ENCODE data around the gene INHBE. TPM values are rescaled to one million over a fixed set of nuclear protein-coding genes. Genes with fewer than 3 reads are reported as not detected.
"Not testable (repeated sequence)": the region's sequence is repeated elsewhere in the genome, so short reads cannot be mapped to it uniquely, and the experiment has no call there.

Gene INHBE
- total RNA-seq, 1 donor from 2014 or later: 0.27 TPM

DNA sequence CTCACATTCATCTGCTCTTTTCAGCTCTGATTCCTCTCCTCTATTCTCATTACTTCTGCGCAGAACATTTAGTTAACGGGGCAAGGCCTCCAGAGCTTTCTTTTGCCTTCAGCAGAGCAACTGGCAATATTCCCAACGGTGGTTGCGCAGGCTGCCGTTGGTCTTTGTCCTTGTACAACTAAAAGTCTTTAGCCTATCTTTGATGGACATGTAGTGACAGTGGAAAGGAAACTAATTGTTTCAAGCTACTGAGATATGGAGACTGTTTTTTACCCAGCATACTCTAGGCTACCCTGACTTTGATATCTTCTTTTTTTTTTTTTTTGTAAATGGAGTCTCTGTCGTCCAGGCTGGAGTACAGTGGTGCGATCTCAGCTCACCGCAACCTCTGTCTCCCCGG is 36.9 kb upstream of the INHBE start:
- Mint-ChIP-seq H3K9me3 (no peaks in the 10 kb centered on the region), H3K36me3 (peaks cover 20% of the 10 kb centered on the region), H3K4me1 (ENCODE audit: unreplicated experiment) (peaks cover 18% of the 10 kb centered on the region), H3K27ac (no peak overlapping the region), H3K27me3 (no peaks in the 10 kb centered on the region), H3K4me3 (no peak overlapping the region)
- no peak for DNase-seq (ENCODE audit: extremely low spot score, unreplicated experiment)
- TF ChIP-seq, protein P1, sequence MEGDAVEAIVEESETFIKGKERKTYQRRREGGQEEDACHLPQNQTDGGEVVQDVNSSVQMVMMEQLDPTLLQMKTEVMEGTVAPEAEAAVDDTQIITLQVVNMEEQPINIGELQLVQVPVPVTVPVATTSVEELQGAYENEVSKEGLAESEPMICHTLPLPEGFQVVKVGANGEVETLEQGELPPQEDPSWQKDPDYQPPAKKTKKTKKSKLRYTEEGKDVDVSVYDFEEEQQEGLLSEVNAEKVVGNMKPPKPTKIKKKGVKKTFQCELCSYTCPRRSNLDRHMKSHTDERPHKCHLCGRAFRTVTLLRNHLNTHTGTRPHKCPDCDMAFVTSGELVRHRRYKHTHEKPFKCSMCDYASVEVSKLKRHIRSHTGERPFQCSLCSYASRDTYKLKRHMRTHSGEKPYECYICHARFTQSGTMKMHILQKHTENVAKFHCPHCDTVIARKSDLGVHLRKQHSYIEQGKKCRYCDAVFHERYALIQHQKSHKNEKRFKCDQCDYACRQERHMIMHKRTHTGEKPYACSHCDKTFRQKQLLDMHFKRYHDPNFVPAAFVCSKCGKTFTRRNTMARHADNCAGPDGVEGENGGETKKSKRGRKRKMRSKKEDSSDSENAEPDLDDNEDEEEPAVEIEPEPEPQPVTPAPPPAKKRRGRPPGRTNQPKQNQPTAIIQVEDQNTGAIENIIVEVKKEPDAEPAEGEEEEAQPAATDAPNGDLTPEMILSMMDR (conservative IDR thresholded peaks at IDR 0.05): no peak

DNA sequence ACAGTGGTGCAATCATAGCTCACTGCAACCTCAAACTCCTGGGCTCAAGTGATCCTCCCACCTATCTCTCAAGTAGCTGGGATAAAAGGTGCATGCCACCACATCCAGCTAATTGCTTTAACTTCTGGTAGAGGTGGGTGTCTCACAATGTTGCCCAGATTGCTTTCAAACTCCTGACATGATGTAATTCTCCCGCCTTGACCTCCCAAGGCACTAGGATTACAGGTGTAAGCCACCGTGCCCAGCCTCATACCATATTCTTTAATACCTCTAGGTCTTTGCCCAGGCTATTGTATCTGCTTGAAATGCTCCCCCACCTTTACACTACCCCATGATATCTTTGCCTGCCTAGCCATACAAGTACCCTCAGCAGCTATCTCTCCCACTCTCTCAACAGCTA is 35.6 kb upstream of the INHBE start:
- Mint-ChIP-seq H3K9me3 (no peaks in the 10 kb centered on the region), H3K27ac (no peak overlapping the region), H3K27me3 (no peaks in the 10 kb centered on the region), H3K4me3 (no peak overlapping the region), H3K4me1 (ENCODE audit: unreplicated experiment) (peaks cover 18% of the 10 kb centered on the region), H3K36me3 (peaks cover 23% of the 10 kb centered on the region)
- no peak for DNase-seq (ENCODE audit: extremely low spot score, unreplicated experiment)
- TF ChIP-seq, protein P1 (conservative IDR thresholded peaks at IDR 0.05): no peak

DNA sequence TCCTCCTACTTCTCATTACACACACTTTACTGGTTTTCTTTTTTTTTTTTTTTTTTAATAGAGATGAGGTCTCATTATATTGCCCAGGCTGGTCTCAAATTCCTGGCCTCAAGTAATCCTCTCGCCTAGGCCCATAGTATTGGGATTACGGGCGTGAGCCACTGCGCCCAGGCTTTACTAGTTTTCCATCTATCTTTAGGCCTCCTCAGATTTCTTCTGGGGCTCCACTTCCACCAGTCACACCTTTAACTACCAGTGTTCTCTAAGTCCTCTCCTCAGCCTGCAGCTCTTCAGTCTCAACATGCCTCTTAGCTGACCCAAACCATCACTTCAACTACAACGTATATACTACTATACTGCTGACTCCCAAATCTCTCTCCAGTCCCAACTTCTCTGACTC is 34.6 kb upstream of the INHBE start:
- H3K27me3 Mint-ChIP-seq: no peaks in the 10 kb centered on the region
- peaks cover 18% of the 10 kb centered on the region for H3K4me1 Mint-ChIP-seq (ENCODE audit: unreplicated experiment)
- TF ChIP-seq, protein P1 (conservative IDR thresholded peaks at IDR 0.05): no peak
- H3K27ac Mint-ChIP-seq: no peak overlapping the region
- no peaks in the 10 kb centered on the region for H3K9me3 Mint-ChIP-seq
- no peak for DNase-seq (ENCODE audit: extremely low spot score, unreplicated experiment)
- no peak overlapping the region for H3K4me3 Mint-ChIP-seq
- H3K36me3 Mint-ChIP-seq: peaks cover 25% of the 10 kb centered on the region

DNA sequence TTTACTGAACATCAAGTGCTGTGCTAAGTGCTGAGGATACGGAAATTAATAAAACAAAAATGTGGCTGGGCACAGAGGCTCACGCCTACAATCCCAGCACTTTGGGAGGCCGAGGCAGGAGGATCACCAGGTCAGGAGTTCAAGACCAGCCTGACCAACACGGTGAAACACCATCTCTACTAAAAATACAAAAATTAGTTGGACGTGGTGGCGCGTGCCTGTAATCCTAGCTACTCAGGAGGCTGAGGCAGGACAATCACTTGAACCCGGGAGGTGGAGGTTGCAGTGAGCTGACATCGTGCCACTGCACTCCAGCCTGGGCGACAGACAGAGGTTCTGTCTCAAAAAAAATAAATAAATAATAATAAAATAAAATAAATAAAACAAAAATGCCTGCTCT is 28.2 kb upstream of the INHBE start:
- Mint-ChIP-seq H3K4me1 (ENCODE audit: unreplicated experiment) (peaks cover 19% of the 10 kb centered on the region), H3K36me3 (peaks cover 22% of the 10 kb centered on the region)
- not testable (repeated sequence) for H3K27me3 Mint-ChIP-seq; H3K4me3 Mint-ChIP-seq; H3K9me3 Mint-ChIP-seq; DNase-seq (ENCODE audit: extremely low spot score, unreplicated experiment); H3K27ac Mint-ChIP-seq

DNA sequence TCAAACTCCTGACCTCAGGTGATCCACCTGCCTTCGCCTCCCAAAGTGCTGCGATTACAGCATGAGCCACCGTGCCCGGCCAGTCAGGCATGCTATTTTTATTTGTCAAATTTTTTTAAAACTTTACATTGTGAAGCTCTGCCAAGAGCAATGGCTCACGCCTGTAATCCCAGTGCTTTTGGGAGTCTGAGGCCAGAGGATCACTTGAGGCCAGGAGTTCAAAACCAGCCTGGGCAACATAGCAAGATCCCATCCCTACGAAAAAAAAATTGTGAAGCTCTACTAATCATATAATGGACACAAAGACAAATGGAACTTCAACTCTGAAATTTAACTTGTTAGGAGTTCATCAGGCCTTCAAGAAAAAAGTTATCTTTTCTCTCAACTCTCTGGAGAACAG is 26.1 kb upstream of the INHBE start:
- H3K27ac Mint-ChIP-seq: peak overlapping the region; percentile 97
- peaks cover 14% of the 10 kb centered on the region for H3K36me3 Mint-ChIP-seq
- no peak for DNase-seq (ENCODE audit: extremely low spot score, unreplicated experiment)
- peak overlapping the region; percentile 98 for H3K4me3 Mint-ChIP-seq
- TF ChIP-seq, protein P1 (conservative IDR thresholded peaks at IDR 0.05): no peak
- no peaks in the 10 kb centered on the region for H3K27me3 Mint-ChIP-seq
- H3K4me1 Mint-ChIP-seq (ENCODE audit: unreplicated experiment): peaks cover 19% of the 10 kb centered on the region
- no peaks in the 10 kb centered on the region for H3K9me3 Mint-ChIP-seq

DNA sequence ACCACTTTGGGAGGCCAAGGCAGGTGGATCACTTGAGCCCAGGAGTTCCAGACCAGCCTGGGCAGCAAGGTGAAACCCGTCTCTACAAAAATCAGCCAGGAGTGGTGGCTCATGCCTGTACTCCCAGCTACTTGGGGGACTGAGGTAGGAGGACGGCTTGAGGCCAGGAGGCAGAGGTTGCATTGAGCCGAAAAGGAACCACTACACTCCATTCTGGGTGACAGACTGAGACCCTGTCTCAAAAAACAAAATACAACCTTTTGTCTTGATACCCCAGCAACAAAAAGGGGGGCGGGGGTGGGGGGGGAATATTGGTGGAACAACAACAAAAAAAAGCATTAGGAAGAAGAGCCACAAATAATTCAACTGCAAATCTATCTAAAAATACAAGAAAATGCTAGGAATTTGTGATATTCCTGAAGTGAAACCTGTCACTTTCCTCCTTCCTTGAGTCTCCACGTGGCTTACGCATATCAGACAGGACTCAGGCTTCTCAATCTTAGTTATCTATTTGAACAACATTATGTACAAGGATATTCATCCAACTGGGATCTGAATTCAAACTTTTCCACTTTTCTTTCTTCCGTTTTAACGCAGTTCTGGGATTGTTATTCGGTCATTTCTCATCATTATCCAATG is 25.5 kb upstream of the INHBE start:
- TF ChIP-seq, protein P1 (conservative IDR thresholded peaks at IDR 0.05): no peak
- peak overlapping the region; percentile 97 for H3K27ac Mint-ChIP-seq
- H3K36me3 Mint-ChIP-seq: peaks cover 9% of the 10 kb centered on the region
- peaks cover 19% of the 10 kb centered on the region for H3K4me1 Mint-ChIP-seq (ENCODE audit: unreplicated experiment)
- H3K4me3 Mint-ChIP-seq: peak overlapping the region; percentile 98
- DNase-seq (ENCODE audit: extremely low spot score, unreplicated experiment): no peak
- H3K27me3 Mint-ChIP-seq: no peaks in the 10 kb centered on the region
- no peaks in the 10 kb centered on the region for H3K9me3 Mint-ChIP-seq

Measured in type B pancreatic cell (in vitro differentiated cells).